GM06990 (cell line): Measurements from ENCODE around the gene SDCCAG8.

ENCODE experiments used
- DNase-seq: peaks from one replicate; pipeline ENCODE4 v3.0.0-alpha.2; 2011; ENCODE audit not compliant: insufficient read length; ENCODE audit errors: extremely low read depth
- H3K27me3 ChIP-seq: replicated peaks from 2 replicates; pipeline ENCODE4 v1.6.0; 2011; ENCODE audit warnings: low read length; ENCODE audit not compliant: control insufficient read depth, insufficient read depth
- H3K36me3 ChIP-seq: 2 replicates; pipeline ENCODE4 v1.5.1; 2011; ENCODE audit warnings: low read length; ENCODE audit not compliant: control insufficient read depth, insufficient read depth
- H3K4me3 ChIP-seq: replicated peaks from 2 replicates; pipeline ENCODE4 v1.5.1; 2011; ENCODE audit warnings: low read depth, mild to moderate bottlenecking, control low read depth, low read length
- TF ChIP-seq, protein P1 (sequence below): IDR thresholded peaks from 2 replicates; pipeline ENCODE4 v1.5.1; 2011; ENCODE audit warnings: low read length, control low read depth, mild to moderate bottlenecking, inconsistent platforms; ENCODE audit not compliant: insufficient read depth, poor library complexity, severe bottlenecking

The SDCCAG8 gene

DNA sequence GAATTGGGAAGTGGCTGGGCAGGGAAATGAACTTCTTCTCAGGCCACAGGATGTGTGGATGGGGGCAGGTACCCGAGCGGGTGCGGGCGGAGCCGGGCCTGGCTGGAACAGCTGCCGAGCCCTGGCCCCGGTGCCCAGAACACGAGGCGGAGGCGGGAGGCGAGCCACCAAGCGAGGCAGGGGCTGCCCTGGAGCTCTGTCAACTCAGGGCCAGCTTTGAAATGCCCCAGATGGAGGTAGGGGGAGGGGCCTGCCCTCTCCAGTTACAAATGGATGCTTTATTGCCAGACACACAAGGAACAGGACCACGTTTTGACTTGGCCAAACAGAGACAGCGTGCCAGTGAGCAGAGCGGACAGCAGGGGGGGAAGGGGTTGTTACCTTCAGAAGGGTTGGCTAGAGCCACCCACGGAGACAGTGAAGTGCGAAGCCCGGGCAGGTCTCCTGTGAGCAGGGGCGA is 240.4 kb downstream of the SDCCAG8 start:
- H3K36me3 ChIP-seq: no peaks in the 10 kb centered on the region; the same call in 1 of the 2 replicates
- DNase-seq: no peak
- no peak overlapping the region for H3K4me3 ChIP-seq
- no peaks in the 10 kb centered on the region for H3K27me3 ChIP-seq
- TF ChIP-seq, protein P1, sequence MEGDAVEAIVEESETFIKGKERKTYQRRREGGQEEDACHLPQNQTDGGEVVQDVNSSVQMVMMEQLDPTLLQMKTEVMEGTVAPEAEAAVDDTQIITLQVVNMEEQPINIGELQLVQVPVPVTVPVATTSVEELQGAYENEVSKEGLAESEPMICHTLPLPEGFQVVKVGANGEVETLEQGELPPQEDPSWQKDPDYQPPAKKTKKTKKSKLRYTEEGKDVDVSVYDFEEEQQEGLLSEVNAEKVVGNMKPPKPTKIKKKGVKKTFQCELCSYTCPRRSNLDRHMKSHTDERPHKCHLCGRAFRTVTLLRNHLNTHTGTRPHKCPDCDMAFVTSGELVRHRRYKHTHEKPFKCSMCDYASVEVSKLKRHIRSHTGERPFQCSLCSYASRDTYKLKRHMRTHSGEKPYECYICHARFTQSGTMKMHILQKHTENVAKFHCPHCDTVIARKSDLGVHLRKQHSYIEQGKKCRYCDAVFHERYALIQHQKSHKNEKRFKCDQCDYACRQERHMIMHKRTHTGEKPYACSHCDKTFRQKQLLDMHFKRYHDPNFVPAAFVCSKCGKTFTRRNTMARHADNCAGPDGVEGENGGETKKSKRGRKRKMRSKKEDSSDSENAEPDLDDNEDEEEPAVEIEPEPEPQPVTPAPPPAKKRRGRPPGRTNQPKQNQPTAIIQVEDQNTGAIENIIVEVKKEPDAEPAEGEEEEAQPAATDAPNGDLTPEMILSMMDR: no peak

DNA sequence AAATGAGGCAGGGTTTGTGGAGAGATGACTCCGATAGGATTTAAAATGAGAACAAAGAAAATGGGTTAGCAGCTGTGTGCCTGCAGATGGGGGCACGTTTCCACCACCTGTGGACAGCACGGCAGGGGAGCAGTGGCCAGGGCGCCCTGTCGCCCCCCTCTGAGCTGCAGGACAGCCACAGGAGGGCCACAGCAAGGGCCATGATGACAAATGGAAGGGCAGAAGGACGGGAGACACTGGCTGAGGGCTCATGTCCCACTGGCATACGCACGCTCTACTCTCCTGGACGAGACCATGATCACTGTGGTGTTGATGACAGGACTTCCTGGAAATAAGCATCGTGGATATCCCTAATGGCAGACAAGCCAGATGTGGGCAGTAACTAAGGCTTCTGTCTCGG is 241.0 kb downstream of the SDCCAG8 start:
- no peak for DNase-seq
- no peak overlapping the region for H3K4me3 ChIP-seq
- H3K27me3 ChIP-seq: no peaks in the 10 kb centered on the region
- no peaks in the 10 kb centered on the region; the same call in 1 of the 2 replicates for H3K36me3 ChIP-seq
- TF ChIP-seq, protein P1: no peak

DNA sequence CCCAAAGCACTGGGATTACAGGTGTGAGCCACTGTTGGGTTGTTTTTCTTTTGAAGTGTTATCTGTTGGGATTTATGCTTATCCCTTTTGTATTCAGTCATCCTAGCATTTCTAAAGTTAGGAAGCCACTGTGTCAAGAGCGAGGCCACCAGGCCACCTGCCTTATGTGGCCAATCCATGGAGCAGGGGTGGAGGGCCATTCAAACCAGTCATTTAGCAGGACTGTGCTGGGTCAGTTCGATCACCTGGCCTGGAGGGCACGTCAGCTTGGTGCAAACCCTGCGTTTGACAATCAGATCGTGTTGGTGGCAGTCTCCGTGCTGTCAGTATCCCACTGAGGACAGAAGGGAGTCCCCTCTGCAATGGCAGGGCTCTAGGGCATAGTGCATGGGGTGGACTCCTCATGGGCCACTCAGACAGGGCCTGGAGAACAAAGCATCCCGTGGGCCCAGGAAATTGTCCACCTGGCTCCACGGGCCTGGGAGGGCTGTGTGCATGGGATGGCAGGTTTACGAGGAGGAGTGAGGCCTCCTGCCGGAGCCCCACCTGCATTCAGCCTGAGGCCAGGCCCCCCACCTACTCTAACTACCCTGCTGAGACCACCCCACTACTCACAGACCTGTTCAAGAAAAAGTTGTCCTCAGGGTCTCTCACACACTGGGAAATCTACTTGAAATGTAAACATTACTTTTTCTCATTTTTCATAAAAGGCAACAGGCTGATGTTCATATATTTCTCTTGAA is 242.3 kb downstream of the SDCCAG8 start:
- no peak overlapping the region for H3K4me3 ChIP-seq
- no peak for DNase-seq
- H3K36me3 ChIP-seq: no peaks in the 10 kb centered on the region; the same call in 1 of the 2 replicates
- TF ChIP-seq, protein P1: no peak
- no peaks in the 10 kb centered on the region for H3K27me3 ChIP-seq

DNA sequence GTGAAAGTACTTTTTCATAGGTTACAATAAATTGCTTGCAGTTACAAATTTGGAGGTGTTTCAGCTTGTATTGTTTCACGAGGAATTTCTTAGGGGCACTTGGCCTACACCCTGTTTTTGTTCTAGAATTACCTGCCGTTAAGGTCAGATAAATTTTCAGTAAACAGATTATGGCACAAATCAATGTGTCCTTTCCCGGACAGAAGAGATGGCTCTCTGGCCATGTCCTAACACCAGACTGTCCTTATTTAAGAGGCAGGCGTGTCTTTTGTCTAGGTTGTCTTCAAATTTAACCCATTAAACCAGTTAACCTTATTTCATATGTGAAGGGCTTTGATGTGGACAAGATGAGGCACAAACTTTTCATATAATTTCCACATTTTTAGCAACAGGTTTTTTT is 243.4 kb downstream of the SDCCAG8 start:
- H3K27me3 ChIP-seq: no peaks in the 10 kb centered on the region
- H3K4me3 ChIP-seq: no peak overlapping the region
- TF ChIP-seq, protein P1: no peak
- H3K36me3 ChIP-seq: no peaks in the 10 kb centered on the region; the same call in 1 of the 2 replicates
- no peak for DNase-seq

DNA sequence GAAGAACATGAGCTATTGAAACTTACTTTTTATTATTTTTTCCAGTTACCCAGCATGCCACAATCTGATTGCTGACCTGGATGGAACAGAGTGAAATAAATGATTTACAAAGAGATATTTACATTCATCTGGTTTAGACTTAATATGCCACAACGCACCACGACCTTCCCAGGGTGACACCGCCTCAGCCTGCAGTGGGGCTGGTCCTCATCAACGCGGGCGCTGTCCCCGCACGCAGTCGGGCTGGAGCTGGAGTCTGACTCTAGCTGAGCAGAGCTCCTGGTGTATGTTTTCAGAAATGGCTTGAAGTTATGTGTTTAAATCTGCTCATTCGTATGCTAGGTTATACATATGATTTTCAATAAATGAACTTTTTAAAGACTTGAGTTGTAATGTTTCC is 243.9 kb downstream of the SDCCAG8 start:
- Histone ChIP-seq H3K36me3 (no peaks in the 10 kb centered on the region; the same call in 1 of the 2 replicates), H3K4me3 (no peak overlapping the region), H3K27me3 (no peaks in the 10 kb centered on the region)
- DNase-seq: no peak
- TF ChIP-seq, protein P1: no peak

DNA sequence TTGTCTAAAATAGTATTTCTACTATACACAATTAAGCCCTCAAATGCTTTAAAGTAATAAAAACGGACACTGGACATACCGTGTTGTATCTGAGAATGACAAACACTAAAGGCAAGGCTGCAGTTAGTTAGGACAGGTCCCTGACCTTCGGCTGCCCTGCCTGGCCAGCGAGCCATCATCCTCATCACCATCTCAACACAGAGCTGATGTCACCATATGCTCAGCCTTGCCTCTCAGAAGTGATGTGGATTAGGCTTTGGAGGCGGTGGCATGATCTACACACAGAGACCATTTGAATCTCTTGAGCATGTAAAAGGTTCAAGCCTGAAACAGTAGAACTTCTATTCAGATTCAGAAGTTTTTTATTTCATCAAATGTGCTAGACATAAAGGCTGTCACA is 244.7 kb downstream of the SDCCAG8 start:
- no peak for DNase-seq
- TF ChIP-seq, protein P1: no peak
- Histone ChIP-seq H3K4me3 (no peak overlapping the region), H3K27me3 (no peaks in the 10 kb centered on the region), H3K36me3 (no peaks in the 10 kb centered on the region; the same call in 1 of the 2 replicates)
